Heart left ventricle (tissue), 13 donors: ENCODE results near the gene MIF.

Experiments
- POLR2A ChIP-seq, 2 donors: fragments of 450-650 bp; IDR thresholded peaks; one replicate each; pipeline ENCODE4 v1.6.1; 2017; ENCODE audit warnings: antibody characterized with exemption in 2 of 2, mild to moderate bottlenecking in 2 of 2, moderate library complexity in 2 of 2
- TF ChIP-seq, protein P1 (sequence below), 12 donors: fragments of 200-600 bp; sonication (generic) in 4 of 12; IDR thresholded peaks; one replicate each; pipeline versions ENCODE4 v1.5.0 to v1.8.0; 2018 to 2022; ENCODE audit warnings: antibody characterized with exemption in 12 of 12, mild to moderate bottlenecking in 5 of 12
- donor health status: ischemic (EF 13 %, LVEDD 7.1; RV severe dilation, severe dysfunction).
- donor health status: DM: no; HTN: yes; CAD: no.
- donor health status: DM: no; HTN: no; CAD: no.
- donor health status: ischemic (EF 25% LVEDD 6.9; RV normal size, moderate dysfunction).
- donor health status: ischemic (EF 25% LVEDD 5.7; RV mildly dilated, moderate dysfunction).
- donor health status: ischemic (EF 35%, LVEDD 5.7; RV mildly dilated, moderate dysfunction).
- donor health status: nonischemic (EF 11% LVEDD 7.7; RV severe dilation, severe dysfunction).
- donor health status: DM: yes; HTN: yes; CAD: no.
- donor health status: PGD.
- donor health status: ischemic (EF 29% LVEDD 5.4; RV normal size, mild dysfunction).
- donor health status: nonischemic (EF 23%, LVEDD 6.1; RV moderate dilation, normal function).

DNA sequence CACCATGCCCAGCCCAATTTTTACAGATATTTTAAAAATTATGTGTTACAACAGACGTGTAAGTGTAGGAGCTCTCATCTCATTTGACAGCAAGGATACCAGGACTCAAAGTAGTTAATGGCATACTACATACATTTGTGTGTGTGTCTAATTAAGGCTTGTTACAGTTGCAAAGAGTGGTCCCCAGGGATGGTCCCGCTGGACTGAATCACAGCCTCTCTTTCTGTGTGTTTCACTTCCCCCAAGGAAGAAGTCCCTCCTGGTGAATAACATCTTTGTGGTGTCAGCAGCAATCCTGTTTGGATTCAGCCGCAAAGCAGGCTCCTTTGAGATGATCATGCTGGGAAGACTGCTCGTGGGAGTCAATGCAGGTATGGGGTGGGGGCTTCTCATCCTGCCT is 19.3 kb upstream of the MIF start:
- TF ChIP-seq, protein P1, sequence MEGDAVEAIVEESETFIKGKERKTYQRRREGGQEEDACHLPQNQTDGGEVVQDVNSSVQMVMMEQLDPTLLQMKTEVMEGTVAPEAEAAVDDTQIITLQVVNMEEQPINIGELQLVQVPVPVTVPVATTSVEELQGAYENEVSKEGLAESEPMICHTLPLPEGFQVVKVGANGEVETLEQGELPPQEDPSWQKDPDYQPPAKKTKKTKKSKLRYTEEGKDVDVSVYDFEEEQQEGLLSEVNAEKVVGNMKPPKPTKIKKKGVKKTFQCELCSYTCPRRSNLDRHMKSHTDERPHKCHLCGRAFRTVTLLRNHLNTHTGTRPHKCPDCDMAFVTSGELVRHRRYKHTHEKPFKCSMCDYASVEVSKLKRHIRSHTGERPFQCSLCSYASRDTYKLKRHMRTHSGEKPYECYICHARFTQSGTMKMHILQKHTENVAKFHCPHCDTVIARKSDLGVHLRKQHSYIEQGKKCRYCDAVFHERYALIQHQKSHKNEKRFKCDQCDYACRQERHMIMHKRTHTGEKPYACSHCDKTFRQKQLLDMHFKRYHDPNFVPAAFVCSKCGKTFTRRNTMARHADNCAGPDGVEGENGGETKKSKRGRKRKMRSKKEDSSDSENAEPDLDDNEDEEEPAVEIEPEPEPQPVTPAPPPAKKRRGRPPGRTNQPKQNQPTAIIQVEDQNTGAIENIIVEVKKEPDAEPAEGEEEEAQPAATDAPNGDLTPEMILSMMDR (IDR thresholded peaks at IDR 0.05), result no peak
- TF ChIP-seq POLR2A (IDR thresholded peaks at IDR 0.05), result no peak
